HL-60 (cell line): ENCODE results near the gene ZFYVE28.

ENCODE experiments used
- CTCF ChIP-seq: IDR thresholded peaks from one replicate; pipeline ENCODE4 v1.5.1; 2011; ENCODE audit warnings: low read length, control low read depth, inconsistent platforms; ENCODE audit not compliant: insufficient read depth
- GABPA ChIP-seq: IDR thresholded peaks from 2 replicates; pipeline ENCODE4 v1.6.1; 2012; ENCODE audit warnings: low read depth

GRCh38 chr4:2291705-2292645, 126.5 kb downstream of the ZFYVE28 start:
- TF ChIP-seq CTCF, result no peak
- no peak for TF ChIP-seq GABPA
